ENCODE results near the gene AQP9.

The AQP9 gene

DNA sequence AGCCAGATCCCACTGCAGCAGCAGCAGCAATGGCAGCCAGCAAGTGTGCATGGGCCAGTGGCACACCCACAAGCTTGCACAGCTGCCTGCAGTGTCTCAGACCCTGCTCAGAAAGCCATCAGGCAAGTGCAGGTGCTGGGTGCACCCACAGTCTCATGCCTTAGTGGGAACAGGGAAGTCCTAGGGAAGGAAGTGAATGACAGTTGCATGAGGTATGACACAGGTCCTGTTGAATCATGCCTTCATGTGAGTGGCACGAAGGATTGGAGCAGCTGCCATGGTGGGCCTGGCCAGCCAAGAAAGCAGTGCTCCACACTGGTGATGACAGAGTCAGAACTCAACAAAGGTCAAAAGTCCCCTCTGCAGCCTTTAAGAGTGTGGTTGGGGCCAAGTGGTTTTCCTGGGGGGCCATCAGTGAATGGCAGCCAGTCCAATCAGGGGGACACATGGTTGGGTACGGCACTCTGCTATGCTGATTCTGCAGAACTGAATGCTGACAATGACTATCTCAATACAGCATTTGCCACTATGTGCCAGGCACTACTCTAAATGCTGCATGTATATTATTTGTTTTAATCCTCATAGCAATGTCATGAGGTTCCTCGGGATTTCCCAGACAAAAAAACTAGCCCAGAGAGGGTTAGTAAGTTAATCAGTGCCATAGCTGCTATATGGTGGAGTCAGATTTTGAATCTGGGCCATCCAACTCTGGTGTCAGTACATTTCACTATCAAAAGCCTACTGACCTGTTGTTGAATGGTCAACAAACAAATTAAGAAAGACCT, 94.3 kb downstream of the AQP9 start:
- no peak for DNase-seq

DNA sequence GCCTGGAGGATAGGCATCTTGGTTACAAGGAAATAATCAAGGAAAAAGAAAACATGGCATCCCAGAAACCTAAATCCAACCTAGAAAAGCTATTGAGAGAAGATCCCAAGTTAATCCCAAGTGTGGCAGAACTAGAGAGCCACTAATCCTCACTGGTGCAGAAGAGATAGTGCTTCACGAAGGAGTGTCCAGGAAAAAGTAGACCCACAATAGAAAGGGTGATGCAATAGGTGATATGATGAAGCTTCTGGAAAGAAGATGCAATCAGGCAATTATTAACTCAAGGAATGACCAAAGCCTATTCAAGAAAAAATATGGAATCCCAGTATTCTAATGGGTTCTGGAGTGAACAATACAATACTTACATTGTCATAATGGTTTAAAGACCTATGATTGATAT, 95.2 kb downstream of the AQP9 start:
- DNase-seq, result no peak
